Mononuclear cell (primary cell): ENCODE measurements around the gene SLC26A1. TPM values are rescaled to one million over a fixed set of nuclear protein-coding genes. Genes with fewer than 3 reads are reported as not detected.
"Not testable (repeated sequence)": the region's sequence is repeated elsewhere in the genome, so short reads cannot be mapped to it uniquely, and the experiment has no call there.

Source experiments
- H3K27me3 ChIP-seq: 2 replicates; pipeline ENCODE4 v1.6.0; 2011; ENCODE audit warnings: low read length, control low read depth; ENCODE audit not compliant: insufficient read depth
- H3K4me1 ChIP-seq: 2 replicates; pipeline ENCODE4 v1.5.1; 2011; ENCODE audit warnings: mild to moderate bottlenecking, low read length, control low read depth; ENCODE audit not compliant: insufficient read depth
- H3K4me3 ChIP-seq: 2 replicates; pipeline ENCODE4 v1.5.1; 2011; ENCODE audit warnings: mild to moderate bottlenecking, low read length, moderate library complexity
- H3K9me3 ChIP-seq: 2 replicates; pipeline ENCODE4 v1.5.1; 2011; ENCODE audit warnings: low read depth, mild to moderate bottlenecking, control low read depth, low read length
- total RNA-seq: library from RNA; depleted of rRNA; stranded (reverse); fragments of >200 nt; gene quantifications from one replicate; pipeline ENCODE4 v1.2.3, GENCODE V29; 2012

The SLC26A1 gene
- total RNA-seq, 1 donor, result 0.10 TPM

DNA sequence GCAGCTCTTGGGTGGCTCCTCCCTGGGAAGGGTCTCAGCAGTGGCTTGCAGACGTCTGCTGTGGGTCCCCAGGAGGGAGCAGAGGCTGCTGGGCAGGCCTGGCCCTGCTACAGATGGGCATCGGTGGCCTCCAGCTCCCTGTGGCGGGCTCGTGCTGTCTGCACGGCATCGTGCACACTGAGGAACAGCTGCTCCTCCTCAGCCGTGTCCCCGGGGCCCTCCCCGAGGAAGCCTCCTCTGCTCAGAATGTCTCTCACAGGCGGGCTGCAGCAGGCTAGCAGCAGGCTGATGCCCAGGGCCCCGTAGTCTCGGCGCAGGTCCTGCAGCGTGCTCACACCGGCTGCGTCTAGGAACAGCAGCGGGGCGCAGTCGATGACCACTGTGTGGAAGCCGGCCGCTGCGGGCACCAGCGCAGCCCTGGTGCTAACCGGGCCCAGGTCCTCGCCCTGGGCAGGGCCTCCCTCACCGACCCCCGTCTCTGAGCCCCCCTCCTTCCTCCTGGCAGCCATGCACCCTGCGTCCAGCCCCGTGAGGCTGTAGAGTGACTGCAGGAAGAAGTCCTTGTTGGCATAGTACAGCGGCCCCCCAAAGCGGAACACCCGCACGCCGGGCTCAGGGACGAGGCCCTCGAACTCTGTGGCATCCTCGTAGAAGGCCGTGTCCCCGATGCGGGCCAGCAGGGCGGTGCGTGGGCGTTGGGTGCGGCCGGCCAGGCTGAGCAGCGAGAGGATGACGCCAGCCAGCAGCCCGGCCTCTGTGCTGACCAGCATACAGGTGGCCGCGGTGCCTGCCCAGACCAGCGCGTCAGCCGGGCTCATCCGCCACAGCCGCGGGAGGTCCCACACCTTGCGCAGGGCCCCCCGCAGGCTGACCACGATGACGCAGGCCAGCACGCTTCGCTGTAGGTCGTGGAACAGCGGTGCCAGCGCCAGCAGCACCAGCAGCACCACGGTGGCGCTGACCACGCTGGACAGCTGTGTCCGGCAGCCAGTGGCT lies 4.2 kb downstream of the SLC26A1 start:
- no peak overlapping the region for H3K4me3 ChIP-seq
- peaks cover 33% of the 10 kb centered on the region for H3K4me1 ChIP-seq
- no peaks in the 10 kb centered on the region for H3K9me3 ChIP-seq
- H3K27me3 ChIP-seq, result no peaks in the 10 kb centered on the region

GRCh38 chr4:987624-988513 lies 5.3 kb downstream of the SLC26A1 start:
- H3K27me3 ChIP-seq, result no peaks in the 10 kb centered on the region
- peak overlapping the region; percentile 51 for H3K4me3 ChIP-seq
- H3K9me3 ChIP-seq, result no peaks in the 10 kb centered on the region
- H3K4me1 ChIP-seq, result peaks cover 33% of the 10 kb centered on the region

DNA sequence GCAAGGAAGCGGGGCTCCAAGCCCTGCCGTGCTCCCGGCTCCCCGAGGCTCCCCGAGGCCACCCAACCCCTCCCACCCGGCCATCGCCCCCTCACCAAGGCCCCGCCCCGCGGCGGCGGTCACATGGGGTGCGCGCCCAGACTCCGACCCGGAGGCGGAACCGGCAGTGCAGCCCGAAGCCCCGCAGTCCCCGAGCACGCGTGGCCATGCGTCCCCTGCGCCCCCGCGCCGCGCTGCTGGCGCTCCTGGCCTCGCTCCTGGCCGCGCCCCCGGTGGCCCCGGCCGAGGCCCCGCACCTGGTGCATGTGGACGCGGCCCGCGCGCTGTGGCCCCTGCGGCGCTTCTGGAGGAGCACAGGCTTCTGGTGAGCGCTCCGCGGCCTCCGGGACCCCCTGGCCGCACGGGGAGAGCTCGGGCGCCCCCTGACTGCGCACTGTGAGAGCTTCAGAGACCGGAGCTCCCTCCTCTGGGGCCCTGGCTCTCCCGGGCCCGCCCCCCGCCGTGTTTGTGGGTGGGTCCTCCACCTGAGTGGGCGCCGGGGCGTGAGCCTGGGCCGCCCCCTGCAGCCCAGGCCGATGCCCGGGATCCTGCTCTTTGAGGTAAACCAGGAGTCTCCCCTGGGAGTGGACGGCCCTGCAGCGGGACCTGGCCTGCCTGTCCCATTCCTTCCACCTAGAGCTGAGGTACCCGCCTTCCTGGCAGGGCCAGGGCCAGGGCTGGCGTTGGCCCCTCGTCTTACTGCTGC lies 6.2 kb downstream of the SLC26A1 start, which contains the start of gene IDUA:
TSS of gene IDUA (plus strand) at position 166 of the 745 bp plus-strand sequence. CDS start at position 207, 41 bp downstream.
- Histone ChIP-seq H3K4me1 (peaks cover 33% of the 10 kb centered on the region), H3K9me3 (no peaks in the 10 kb centered on the region), H3K27me3 (no peaks in the 10 kb centered on the region), H3K4me3 (peak within 1 kb of the TSS; percentile 51)

- H3K4me3 ChIP-seq, result peak overlapping the region; percentile 51
- H3K9me3 ChIP-seq, result no peaks in the 10 kb centered on the region
- peaks cover 33% of the 10 kb centered on the region for H3K4me1 ChIP-seq
- H3K27me3 ChIP-seq, result no peaks in the 10 kb centered on the region
Observed at GRCh38 chr4:986428-986878, 6.8 kb downstream of the SLC26A1 start.

DNA sequence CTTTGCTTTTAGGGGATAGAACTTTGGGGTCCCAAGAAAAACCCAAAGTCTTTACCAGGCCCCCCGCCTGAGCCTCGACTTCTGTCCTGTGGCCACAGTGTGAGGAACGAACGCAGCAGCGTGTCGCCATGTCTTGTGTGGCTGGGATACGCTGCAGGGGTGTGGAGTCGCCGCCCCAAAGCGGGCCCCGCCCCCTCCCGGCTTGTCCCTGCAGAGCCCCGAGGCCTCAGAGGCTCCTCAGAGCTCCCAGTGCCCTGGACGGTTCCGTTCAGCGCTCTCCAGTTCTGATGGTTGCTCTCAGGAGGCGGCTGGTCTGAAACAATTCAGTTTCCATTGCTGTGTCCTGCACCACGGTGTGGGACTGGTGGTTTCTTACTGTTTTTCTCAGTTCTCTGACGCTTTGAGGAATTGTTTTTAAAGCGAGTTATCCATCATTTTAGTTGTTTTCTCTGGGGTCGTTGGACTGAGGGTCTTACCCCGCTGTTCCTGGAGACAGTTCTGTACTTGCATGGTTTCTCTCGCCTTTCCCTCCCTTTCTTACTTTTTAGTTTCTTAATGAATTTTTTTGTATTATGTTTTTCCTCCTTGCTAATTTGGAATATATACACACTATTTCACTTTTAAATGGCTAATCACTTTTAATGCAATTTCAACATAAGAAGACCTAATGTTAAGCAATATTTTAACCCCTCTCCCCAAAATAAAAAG lies 7.9 kb downstream of the SLC26A1 start:
- H3K4me3 ChIP-seq, result no peak overlapping the region

DNA sequence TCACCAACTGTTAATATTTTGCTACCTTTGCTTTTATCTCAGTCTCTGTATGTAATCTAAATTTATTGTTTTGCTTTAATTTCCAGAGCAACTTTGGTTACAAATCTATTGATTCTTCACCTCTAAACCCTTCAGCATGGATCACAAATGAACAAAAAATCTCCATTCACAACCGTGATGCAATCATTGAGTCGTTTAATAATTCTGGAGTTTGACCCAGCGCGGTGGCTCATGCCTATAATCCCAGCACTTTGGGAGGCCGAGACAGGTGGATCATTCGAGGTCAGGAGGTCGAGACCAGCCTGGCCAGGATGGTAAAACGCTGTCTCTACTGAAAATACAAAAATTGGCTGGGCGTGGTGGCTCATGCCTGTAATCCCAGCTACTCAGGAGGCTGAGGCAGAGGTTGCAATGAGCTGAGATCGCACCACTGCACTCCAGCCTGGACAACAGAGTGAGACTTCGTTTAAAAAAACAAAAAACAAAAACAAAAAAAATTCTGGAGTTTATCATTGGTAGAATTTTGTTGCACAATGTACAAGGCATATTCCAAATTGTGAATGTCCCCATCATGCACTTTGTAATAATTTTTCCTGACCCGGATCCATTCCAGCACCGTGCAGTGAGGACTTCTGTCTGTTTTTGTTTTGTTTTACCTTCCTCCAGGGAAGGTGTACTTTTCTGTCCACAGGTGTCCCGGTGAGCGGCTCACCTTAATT lies 8.7 kb downstream of the SLC26A1 start:
- H3K4me1 ChIP-seq, result peaks cover 40% of the 10 kb centered on the region
- H3K9me3 ChIP-seq, result no peaks in the 10 kb centered on the region
- no peak overlapping the region for H3K4me3 ChIP-seq
- no peaks in the 10 kb centered on the region for H3K27me3 ChIP-seq

More for the DNA sequence above, 7.9 kb downstream of the SLC26A1 start:
- H3K27me3 ChIP-seq, result no peaks in the 10 kb centered on the region
- peaks cover 33% of the 10 kb centered on the region for H3K4me1 ChIP-seq
- H3K9me3 ChIP-seq, result no peaks in the 10 kb centered on the region

DNA sequence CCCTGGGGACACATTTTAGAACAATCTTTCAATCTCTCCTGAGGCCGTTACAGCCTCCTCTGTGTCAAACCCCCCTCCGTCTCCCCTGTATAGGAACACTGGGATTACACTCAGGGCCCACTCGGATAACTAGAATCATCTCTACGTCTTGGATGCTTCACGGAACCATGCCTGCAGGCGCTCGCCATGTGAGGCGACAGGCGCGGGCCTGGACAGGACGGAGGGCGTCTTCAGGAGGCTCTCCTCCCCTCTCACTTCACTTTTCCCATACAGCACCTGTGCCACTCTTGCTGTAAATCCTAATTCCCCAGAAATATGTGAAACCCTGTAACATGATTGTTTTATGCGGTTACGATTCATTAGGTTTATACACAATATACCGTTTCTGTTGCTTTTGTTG lies 10.4 kb downstream of the SLC26A1 start:
- Histone ChIP-seq H3K4me1 (peaks cover 50% of the 10 kb centered on the region), H3K27me3 (no peaks in the 10 kb centered on the region), H3K9me3 (no peaks in the 10 kb centered on the region), H3K4me3 (no peak overlapping the region)

DNA sequence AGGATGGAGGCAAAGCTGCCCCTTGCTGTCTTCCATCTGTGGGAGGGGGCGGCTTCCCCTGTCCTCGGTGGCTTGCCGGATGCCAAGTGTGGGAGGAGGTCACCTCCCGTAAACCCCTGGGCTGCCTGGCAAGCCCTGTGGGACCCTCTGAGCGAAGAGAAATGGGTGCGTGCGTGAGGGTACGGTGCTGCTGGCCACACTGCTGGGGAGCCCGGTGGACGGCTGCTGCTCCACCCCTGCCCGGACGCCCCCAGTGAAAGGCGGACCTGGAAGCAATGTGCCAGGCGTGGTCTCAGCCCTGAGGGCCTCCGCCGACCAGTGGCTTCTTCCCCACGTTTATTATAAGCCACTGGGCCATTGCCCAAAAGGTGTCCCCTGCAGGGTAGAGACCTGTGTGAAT lies 10.9 kb downstream of the SLC26A1 start:
- Histone ChIP-seq H3K4me3 (no peak overlapping the region), H3K27me3 (no peaks in the 10 kb centered on the region), H3K9me3 (no peaks in the 10 kb centered on the region), H3K4me1 (peaks cover 45% of the 10 kb centered on the region)

DNA sequence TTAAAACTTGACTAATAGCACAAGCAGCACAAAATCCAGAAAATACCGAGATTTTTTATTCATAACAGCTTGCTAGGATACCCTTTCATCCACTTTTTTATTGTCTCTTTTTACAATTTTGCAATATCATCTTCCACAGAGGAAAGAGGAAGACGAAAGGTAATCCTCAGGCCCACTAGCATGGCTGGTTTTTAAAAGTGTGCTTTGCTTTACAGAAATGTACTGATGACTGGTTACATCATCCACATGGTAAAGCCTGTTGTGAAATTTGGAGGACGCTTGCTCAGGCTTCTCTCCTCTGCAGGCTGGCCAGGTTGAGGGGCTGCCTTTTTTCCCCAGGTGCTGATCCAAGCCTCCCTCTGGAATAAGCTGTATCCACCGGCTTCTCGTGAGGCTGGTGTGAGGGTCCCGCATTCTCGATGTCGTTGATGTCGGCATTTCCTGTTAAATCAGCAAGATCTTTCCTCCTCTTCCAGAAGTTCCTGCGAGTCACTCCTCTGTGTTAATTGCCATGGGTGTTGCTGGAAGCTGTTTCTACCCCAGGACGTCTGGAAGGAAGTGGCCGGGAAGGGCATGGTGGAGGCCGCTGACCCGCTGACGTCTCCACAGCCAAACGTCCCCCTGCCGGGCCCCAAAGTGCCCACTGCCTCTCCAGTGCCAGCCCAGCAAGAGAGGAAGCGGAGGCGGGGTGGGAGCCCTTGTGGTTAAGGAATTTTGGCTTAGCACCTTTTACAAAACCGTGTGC lies 14.1 kb downstream of the SLC26A1 start:
- no peak overlapping the region for H3K4me3 ChIP-seq
- H3K27me3 ChIP-seq, result no peaks in the 10 kb centered on the region

DNA sequence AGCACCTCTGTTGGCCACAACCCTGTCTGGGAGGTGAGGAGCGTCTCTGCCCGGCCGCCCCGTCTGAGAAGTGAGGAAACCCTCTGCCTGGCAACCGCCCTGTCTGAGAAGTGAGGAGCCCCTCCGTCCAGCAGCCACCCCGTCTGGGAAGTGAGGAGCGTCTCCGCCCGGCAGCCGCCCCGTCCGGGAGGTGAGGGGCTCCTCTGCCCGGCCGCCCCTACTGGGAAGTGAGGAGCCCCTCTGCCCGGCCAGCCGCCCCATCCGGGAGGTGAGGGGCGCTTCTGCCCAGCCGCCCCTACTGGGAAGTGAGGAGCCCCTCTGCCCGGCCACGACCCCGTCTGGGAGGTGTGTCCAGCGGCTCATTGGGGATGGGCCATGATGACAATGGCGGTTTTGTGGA lies 17.2 kb downstream of the SLC26A1 start:
- H3K27me3 ChIP-seq, H3K9me3 ChIP-seq, H3K4me3 ChIP-seq: not testable (repeated sequence)
- peaks cover 45% of the 10 kb centered on the region for H3K4me1 ChIP-seq

More for the DNA sequence above, 14.1 kb downstream of the SLC26A1 start:
- peaks cover 21% of the 10 kb centered on the region for H3K4me1 ChIP-seq
- no peaks in the 10 kb centered on the region for H3K9me3 ChIP-seq

- no peaks in the 10 kb centered on the region for H3K27me3 ChIP-seq
- H3K4me3 ChIP-seq, result no peak overlapping the region
- H3K9me3 ChIP-seq, result no peaks in the 10 kb centered on the region
- peaks cover 54% of the 10 kb centered on the region for H3K4me1 ChIP-seq
Observed at GRCh38 chr4:974668-975067, 18.5 kb downstream of the SLC26A1 start.

- Histone ChIP-seq H3K9me3 (no peaks in the 10 kb centered on the region), H3K4me3 (peak within 1 kb of the TSS; percentile 58), H3K4me1 (peaks cover 46% of the 10 kb centered on the region)
Observed at GRCh38 chr4:973431-974397, 19.5 kb downstream of the SLC26A1 start, which contains the start of gene DGKQ. Gene DGKQ, minus strand, starts transcription at chr4:973569. Its CDS starts 87 bp downstream, at chr4:973482.

More at GRCh38 chr4:973431-974397, 19.5 kb downstream of the SLC26A1 start, which contains the start of gene DGKQ:
- H3K27me3 ChIP-seq, result no peaks in the 10 kb centered on the region
